Smooth muscle cell (in vitro differentiated cells): ENCODE results near the gene VWDE. TPM values are rescaled to one million over a fixed set of nuclear protein-coding genes. Genes with fewer than 3 reads are reported as not detected.

Experiments used
- DNase-seq: peaks from one replicate; lab custom pipeline; 2025; ENCODE audit not compliant: unreplicated experiment; lab: John Stamatoyannopoulos, UW
- H2AFZ ChIP-seq: fragments of 200-600 bp; sonication (generic); 2 replicates; pipeline ENCODE4 v1.6.0; 2016; ENCODE audit warnings: antibody characterized with exemption, low read depth, mild to moderate bottlenecking
- H3F3A ChIP-seq: fragments of 200-600 bp; sonication (generic); 2 replicates; pipeline ENCODE4 v1.6.0; 2017; ENCODE audit warnings: antibody characterized with exemption, low read depth
- H3K27ac ChIP-seq: fragments of 200-600 bp; sonication (generic); 2 replicates; pipeline ENCODE4 v1.5.1; 2016; ENCODE audit warnings: low read depth, mild to moderate bottlenecking
- H3K27me3 ChIP-seq: fragments of 200-600 bp; sonication (generic); 2 replicates; pipeline ENCODE4 v1.6.1; 2016; ENCODE audit warnings: low read depth, mild to moderate bottlenecking
- H3K36me3 ChIP-seq: fragments of 200-600 bp; sonication (generic); 2 replicates; pipeline ENCODE4 v1.5.1; 2016; ENCODE audit warnings: low read depth
- H3K4me1 ChIP-seq: fragments of 200-600 bp; sonication (generic); 2 replicates; pipeline ENCODE4 v1.5.1; 2016; ENCODE audit warnings: low read depth
- H3K4me2 ChIP-seq: fragments of 200-600 bp; sonication (generic); 2 replicates; pipeline ENCODE4 v1.6.0; 2016; ENCODE audit warnings: mild to moderate bottlenecking
- H3K4me3 ChIP-seq: fragments of 200-600 bp; sonication (generic); 2 replicates; pipeline ENCODE4 v1.5.1; 2016; ENCODE audit warnings: mild to moderate bottlenecking
- H3K79me2 ChIP-seq: fragments of 200-600 bp; sonication (generic); 2 replicates; pipeline ENCODE4 v1.6.0; 2016; ENCODE audit warnings: low read depth, mild to moderate bottlenecking
- H3K9ac ChIP-seq: fragments of 200-600 bp; sonication (generic); 2 replicates; pipeline ENCODE4 v1.6.0; 2016; ENCODE audit warnings: low read depth
- H3K9me3 ChIP-seq: fragments of 200-600 bp; sonication (generic); replicated peaks from 2 replicates; pipeline ENCODE4 v1.5.1; 2016; ENCODE audit warnings: low read depth
- H4K20me1 ChIP-seq: fragments of 200-600 bp; sonication (generic); 2 replicates; pipeline ENCODE4 v1.6.0; 2016; ENCODE audit warnings: low read depth
- WGBS: methylation state at CpG from one replicate; pipeline ENCODE4 v1.1.7; 2016; ENCODE audit warnings: low lambda C conversion rate; 5-methylcytosine and 5-hydroxymethylcytosine counted together
- polyA plus RNA-seq: library from polyadenylated mRNA; unstranded; fragments of >200 nt; fragmentation: Nextera tagmentation; extraction: Ambion mirVana; gene quantifications from 2 replicates; pipeline ENCODE4 v1.2.1, GENCODE V29; 2016
- total RNA-seq: library from RNA; depleted of rRNA; stranded (reverse); fragments of >200 nt; gene quantifications from 2 replicates; pipeline ENCODE4 v1.2.3, GENCODE V29; 2014
- TF ChIP-seq, protein P1 (sequence below): fragments of 200-600 bp; sonication (generic); IDR thresholded peaks from 2 replicates; pipeline ENCODE4 v1.5.1; 2017; ENCODE audit warnings: borderline replicate concordance, mild to moderate bottlenecking, antibody characterized with exemption; ENCODE audit not compliant: insufficient read depth, poor library complexity, severe bottlenecking

VWDE gene
- total and polyA plus RNA-seq, 2 experiments from 2014 or later: 0.49 TPM; not detected in 1

DNA sequence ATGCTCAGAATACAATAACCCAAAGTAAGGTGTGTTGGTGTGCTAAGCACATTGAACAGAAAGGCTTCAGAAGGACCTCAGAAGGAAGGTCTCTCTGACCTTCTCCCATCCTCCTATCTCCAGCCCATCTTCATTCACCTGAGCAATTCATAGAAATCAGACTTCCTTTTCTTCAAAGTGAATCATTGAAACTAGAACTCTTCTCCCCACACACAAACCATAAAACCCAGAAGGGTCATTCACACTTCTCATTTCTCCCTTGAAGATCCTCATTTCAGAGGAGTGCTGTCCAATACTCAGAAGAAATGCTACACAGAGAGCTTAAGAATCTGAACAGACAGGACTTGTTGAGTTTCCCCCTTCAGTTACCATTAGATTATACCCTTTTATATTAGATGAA lies 89.5 kb downstream of the VWDE start:
- no peak for DNase-seq
- Histone ChIP-seq H3K4me3 (no peak overlapping the region), H3K4me1 (no peaks in the 10 kb centered on the region), H3K9me3 (no peaks in the 10 kb centered on the region), H3K79me2 (no peaks in the 10 kb centered on the region), H3K36me3 (no peaks in the 10 kb centered on the region), H2AFZ (no peak overlapping the region), H3K27ac (no peak overlapping the region), H3F3A (no peaks in the 10 kb centered on the region), H3K9ac (no peak overlapping the region), H3K4me2 (no peak overlapping the region), H4K20me1 (no peaks in the 10 kb centered on the region), H3K27me3 (no peaks in the 10 kb centered on the region)
- TF ChIP-seq, protein P1, sequence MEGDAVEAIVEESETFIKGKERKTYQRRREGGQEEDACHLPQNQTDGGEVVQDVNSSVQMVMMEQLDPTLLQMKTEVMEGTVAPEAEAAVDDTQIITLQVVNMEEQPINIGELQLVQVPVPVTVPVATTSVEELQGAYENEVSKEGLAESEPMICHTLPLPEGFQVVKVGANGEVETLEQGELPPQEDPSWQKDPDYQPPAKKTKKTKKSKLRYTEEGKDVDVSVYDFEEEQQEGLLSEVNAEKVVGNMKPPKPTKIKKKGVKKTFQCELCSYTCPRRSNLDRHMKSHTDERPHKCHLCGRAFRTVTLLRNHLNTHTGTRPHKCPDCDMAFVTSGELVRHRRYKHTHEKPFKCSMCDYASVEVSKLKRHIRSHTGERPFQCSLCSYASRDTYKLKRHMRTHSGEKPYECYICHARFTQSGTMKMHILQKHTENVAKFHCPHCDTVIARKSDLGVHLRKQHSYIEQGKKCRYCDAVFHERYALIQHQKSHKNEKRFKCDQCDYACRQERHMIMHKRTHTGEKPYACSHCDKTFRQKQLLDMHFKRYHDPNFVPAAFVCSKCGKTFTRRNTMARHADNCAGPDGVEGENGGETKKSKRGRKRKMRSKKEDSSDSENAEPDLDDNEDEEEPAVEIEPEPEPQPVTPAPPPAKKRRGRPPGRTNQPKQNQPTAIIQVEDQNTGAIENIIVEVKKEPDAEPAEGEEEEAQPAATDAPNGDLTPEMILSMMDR: no peak

DNA sequence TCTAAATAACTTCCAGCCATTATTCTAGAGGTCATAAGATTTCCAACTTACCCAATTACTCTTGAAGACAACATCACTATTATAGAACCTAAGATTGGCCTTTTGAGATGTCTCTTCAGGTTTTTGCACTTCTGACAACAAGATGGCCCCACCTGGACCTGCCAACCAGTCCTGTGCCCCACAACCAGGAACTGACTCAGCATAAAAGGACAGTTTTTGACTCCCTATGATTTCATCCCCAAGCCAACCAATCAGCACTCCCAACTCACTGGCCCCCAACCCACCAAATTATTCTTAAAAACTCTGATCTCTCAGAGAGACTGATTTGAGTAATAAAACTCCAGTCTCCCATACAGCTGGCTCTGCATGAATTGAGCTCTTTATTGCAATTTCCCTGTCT lies 98.2 kb downstream of the VWDE start:
- H3F3A ChIP-seq: no peaks in the 10 kb centered on the region
- H3K4me2 ChIP-seq: no peak overlapping the region
- no peaks in the 10 kb centered on the region for H3K79me2 ChIP-seq
- H3K36me3 ChIP-seq: no peaks in the 10 kb centered on the region
- no peaks in the 10 kb centered on the region for H3K4me1 ChIP-seq
- no peak for DNase-seq
- H2AFZ ChIP-seq: no peak overlapping the region
- H4K20me1 ChIP-seq: no peaks in the 10 kb centered on the region
- H3K4me3 ChIP-seq: no peak overlapping the region
- TF ChIP-seq, protein P1: no peak
- H3K27ac ChIP-seq: no peak overlapping the region
- H3K27me3 ChIP-seq: no peaks in the 10 kb centered on the region
- H3K9me3 ChIP-seq: no peaks in the 10 kb centered on the region
- H3K9ac ChIP-seq: no peak overlapping the region

DNA sequence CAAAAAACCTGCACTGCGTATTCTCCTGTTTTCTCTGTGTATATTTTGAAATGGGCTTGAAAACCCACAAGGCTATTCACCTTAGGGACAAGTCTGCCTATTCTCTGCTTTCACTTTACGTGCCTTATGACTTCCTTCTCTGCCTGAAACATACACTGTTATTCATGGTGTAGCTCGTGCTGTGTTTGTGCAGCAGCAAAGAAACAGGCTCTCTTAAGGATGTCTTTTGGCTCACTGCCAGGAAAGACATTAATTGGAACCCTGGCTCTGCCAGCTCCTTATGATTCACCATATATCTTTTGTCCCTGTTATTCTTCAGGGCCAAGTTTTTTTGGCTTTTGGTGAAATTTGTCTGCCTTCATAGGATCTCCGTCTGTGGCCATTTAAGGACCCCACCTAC lies 100.2 kb downstream of the VWDE start:
- 54% methylated on average over 4 of the region's 4 CpGs for WGBS
- H3K4me2 ChIP-seq: peak overlapping the region; percentile 12
- no peaks in the 10 kb centered on the region for H3F3A ChIP-seq

DNA sequence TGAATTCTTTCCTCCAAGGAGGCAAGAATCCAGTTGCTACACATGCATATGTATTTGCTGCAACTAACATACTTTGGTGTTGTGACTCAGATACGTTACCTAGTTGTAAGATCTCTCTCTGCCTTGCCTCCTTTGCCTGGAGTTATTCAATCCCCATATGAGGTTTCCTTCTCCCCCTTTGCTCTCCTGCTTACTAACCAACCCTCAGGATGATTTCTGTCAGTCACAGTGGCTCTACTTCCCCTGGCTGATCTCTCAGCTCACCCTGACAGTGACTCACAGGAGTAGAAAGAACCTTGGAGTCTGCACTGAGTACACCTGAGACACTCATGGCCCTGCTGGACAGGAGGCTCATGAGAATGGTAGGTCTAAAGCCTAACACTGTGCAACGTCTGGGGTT lies 100.6 kb downstream of the VWDE start:
- TF ChIP-seq, protein P1: no peak
- no peak overlapping the region for H3K4me3 ChIP-seq
- H3K4me2 ChIP-seq: peak overlapping the region; percentile 12
- no peaks in the 10 kb centered on the region for H3K27me3 ChIP-seq
- H2AFZ ChIP-seq: no peak overlapping the region
- no peaks in the 10 kb centered on the region for H3K4me1 ChIP-seq
- no peaks in the 10 kb centered on the region for H3F3A ChIP-seq
- no peaks in the 10 kb centered on the region for H4K20me1 ChIP-seq
- H3K36me3 ChIP-seq: no peaks in the 10 kb centered on the region
- H3K79me2 ChIP-seq: no peaks in the 10 kb centered on the region
- H3K9ac ChIP-seq: no peak overlapping the region
- no peak for DNase-seq
- 64% methylated on average over 2 of the region's 2 CpGs for WGBS
- no peak overlapping the region for H3K27ac ChIP-seq
- H3K9me3 ChIP-seq: no peaks in the 10 kb centered on the region

More for the DNA sequence above, 100.2 kb downstream of the VWDE start:
- no peaks in the 10 kb centered on the region for H3K36me3 ChIP-seq
- H4K20me1 ChIP-seq: no peaks in the 10 kb centered on the region
- H3K27me3 ChIP-seq: no peaks in the 10 kb centered on the region
- no peaks in the 10 kb centered on the region for H3K9me3 ChIP-seq
- DNase-seq: no peak
- H3K4me3 ChIP-seq: no peak overlapping the region
- H3K27ac ChIP-seq: no peak overlapping the region
- no peaks in the 10 kb centered on the region for H3K4me1 ChIP-seq
- H3K79me2 ChIP-seq: no peaks in the 10 kb centered on the region
- no peak overlapping the region for H2AFZ ChIP-seq
- TF ChIP-seq, protein P1: no peak
- no peak overlapping the region for H3K9ac ChIP-seq
